Activated CD8-positive, alpha-beta memory T cell treated with anti-CD3 and anti-CD28 coated beads for 4 hours (primary cell): ENCODE results near the gene TULP4.
"Not testable (repeated sequence)": the region's sequence is repeated elsewhere in the genome, so short reads cannot be mapped to it uniquely, and the experiment has no call there.

Experiments
- DNase-seq, 2 donors: peaks; one replicate each; pipeline ENCODE4 v3.0.0-alpha.2; 2020; ENCODE audit warnings: low read depth in 2 of 2

Gene TULP4

GRCh38 chr6:158389193-158389919 is 77.1 kb downstream of the TULP4 start:
- DNase-seq, result no peak

- no peak for DNase-seq
Measured at GRCh38 chr6:158391276-158391675, 79.0 kb downstream of the TULP4 start.

- DNase-seq, result not testable (repeated sequence)
Measured at GRCh38 chr6:158391977-158392376, 79.7 kb downstream of the TULP4 start.

GRCh38 chr6:158396136-158396535 is 83.9 kb downstream of the TULP4 start:
- no peak for DNase-seq

GRCh38 chr6:158397578-158397977 is 85.3 kb downstream of the TULP4 start:
- DNase-seq, result no peak

GRCh38 chr6:158398252-158399024 is 86.2 kb downstream of the TULP4 start:
- DNase-seq, result no peak

- DNase-seq, result no peak
Measured at GRCh38 chr6:158399040-158399700, 86.9 kb downstream of the TULP4 start.

GRCh38 chr6:158402184-158402583 is 89.9 kb downstream of the TULP4 start:
- no peak for DNase-seq

GRCh38 chr6:158405321-158405831 is 93.1 kb downstream of the TULP4 start:
- DNase-seq, result not testable (repeated sequence)

GRCh38 chr6:158405933-158406332 is 93.7 kb downstream of the TULP4 start:
- no peak for DNase-seq

GRCh38 chr6:158406736-158407135 is 94.5 kb downstream of the TULP4 start:
- no peak for DNase-seq

- no peak for DNase-seq
Measured at GRCh38 chr6:158408013-158408412, 95.7 kb downstream of the TULP4 start.

GRCh38 chr6:158408552-158409130 is 96.4 kb downstream of the TULP4 start:
- DNase-seq, result no peak

GRCh38 chr6:158409451-158409850 is 97.2 kb downstream of the TULP4 start:
- DNase-seq, result no peak

GRCh38 chr6:158410784-158411183 is 98.5 kb downstream of the TULP4 start:
- DNase-seq, result no peak

- no peak for DNase-seq
Measured at GRCh38 chr6:158411998-158412397, 99.7 kb downstream of the TULP4 start.

GRCh38 chr6:158413028-158413427 is 100.8 kb downstream of the TULP4 start:
- DNase-seq, result no peak

GRCh38 chr6:158413814-158414565 is 101.7 kb downstream of the TULP4 start:
- no peak for DNase-seq

GRCh38 chr6:158414851-158415262 is 102.6 kb downstream of the TULP4 start:
- DNase-seq, result no peak

- no peak for DNase-seq
Measured at GRCh38 chr6:158415666-158416065, 103.4 kb downstream of the TULP4 start.
